ENCODE measurements around the gene CBFB. TPM values are rescaled to one million over a fixed set of nuclear protein-coding genes. Genes with fewer than 3 reads are reported as not detected.

Gene CBFB
- total RNA-seq, 3 donors from 2014 or later, result 48.5 to 69.1 (median 52.3) TPM

DNA sequence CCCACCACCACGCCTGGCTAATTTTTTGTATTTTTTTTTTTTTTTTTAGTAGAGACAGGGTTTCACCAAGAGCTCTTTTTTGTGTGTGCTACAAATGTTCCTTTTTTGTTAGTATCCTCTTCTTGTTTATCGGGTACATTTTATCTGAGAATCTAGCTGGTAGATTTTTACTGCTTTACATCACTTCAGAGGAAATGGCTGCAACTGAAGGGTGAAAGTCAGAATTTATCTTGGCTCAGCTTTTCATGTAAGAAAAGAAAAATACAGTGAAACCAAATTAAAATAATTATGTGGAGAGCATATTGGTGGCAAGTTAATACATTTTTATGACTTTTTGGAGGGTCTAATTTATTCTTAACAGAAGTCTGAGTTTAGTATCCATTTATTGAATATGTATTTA is 26.0 kb downstream of the CBFB start:
- H3K27me3 ChIP-seq, result no peaks in the 10 kb centered on the region
- intact Hi-C loops (cut with DNase I; ENCODE audit: low total_unique reads), result no loop called here
- H3K4me3 ChIP-seq, result no peak overlapping the region
- H3K36me3 ChIP-seq, result no peaks in the 10 kb centered on the region
- H3K9me3 ChIP-seq, result no peaks in the 10 kb centered on the region
- TF ChIP-seq POLR2AphosphoS5 (IDR thresholded peaks at IDR 0.05) (no peak), POLR2A (IDR thresholded peaks at IDR 0.05) (no peak)
- TF ChIP-seq, protein P1, sequence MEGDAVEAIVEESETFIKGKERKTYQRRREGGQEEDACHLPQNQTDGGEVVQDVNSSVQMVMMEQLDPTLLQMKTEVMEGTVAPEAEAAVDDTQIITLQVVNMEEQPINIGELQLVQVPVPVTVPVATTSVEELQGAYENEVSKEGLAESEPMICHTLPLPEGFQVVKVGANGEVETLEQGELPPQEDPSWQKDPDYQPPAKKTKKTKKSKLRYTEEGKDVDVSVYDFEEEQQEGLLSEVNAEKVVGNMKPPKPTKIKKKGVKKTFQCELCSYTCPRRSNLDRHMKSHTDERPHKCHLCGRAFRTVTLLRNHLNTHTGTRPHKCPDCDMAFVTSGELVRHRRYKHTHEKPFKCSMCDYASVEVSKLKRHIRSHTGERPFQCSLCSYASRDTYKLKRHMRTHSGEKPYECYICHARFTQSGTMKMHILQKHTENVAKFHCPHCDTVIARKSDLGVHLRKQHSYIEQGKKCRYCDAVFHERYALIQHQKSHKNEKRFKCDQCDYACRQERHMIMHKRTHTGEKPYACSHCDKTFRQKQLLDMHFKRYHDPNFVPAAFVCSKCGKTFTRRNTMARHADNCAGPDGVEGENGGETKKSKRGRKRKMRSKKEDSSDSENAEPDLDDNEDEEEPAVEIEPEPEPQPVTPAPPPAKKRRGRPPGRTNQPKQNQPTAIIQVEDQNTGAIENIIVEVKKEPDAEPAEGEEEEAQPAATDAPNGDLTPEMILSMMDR (IDR thresholded peaks at IDR 0.05), result no peak
- H3K4me1 ChIP-seq, result no peaks in the 10 kb centered on the region
- no peak overlapping the region for H3K27ac ChIP-seq
- no peak for DNase-seq (ENCODE audit: low spot score in 2 of 2)

DNA sequence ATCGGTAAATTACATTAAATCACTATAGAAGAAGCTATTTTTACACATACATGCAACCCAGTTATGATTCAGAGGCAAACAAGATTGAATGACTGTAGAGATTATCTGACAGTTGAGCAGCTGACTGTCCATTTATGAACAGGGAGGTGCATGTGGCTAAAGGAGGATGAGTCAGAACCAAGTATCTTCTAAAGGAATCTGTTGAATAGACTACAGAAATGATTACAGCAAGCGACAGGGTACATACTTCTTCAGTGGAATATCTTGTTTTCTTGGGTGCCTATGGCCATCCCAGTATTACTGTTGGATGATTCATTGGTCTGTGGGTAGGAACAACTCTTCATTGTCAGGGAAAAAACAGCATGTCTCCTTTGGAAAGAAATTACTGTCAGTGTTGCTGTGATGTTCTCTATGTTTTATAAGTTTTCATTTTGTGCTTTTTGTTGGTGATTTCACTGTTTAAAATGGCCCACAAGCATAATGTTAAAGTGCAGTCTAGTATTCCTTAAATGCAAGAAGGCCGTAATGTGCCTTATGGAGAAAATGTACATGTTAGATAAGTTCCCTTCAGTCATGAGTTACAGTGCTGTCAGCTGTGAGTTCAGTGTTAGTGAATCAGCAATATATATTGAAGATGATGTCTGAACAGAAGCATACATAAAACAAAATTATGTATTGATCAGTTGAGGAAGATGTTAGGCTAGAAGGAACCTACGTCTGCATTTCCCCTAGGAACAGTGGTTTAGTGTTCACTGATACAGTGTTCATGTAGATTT is 27.0 kb downstream of the CBFB start:
- Histone ChIP-seq H3K36me3 (no peaks in the 10 kb centered on the region), H3K27me3 (no peaks in the 10 kb centered on the region), H3K27ac (peak overlapping the region in 1 of 2 donors; percentile 17), H3K4me1 (no peaks in the 10 kb centered on the region), H3K4me3 (no peak overlapping the region), H3K9me3 (no peaks in the 10 kb centered on the region)
- TF ChIP-seq POLR2A (IDR thresholded peaks at IDR 0.05) (no peak), POLR2AphosphoS5 (IDR thresholded peaks at IDR 0.05) (no peak)
- TF ChIP-seq, protein P1 (IDR thresholded peaks at IDR 0.05), result no peak
- no peak for DNase-seq (ENCODE audit: low spot score in 2 of 2)
- intact Hi-C loops (cut with DNase I; ENCODE audit: low total_unique reads), result no loop called here

DNA sequence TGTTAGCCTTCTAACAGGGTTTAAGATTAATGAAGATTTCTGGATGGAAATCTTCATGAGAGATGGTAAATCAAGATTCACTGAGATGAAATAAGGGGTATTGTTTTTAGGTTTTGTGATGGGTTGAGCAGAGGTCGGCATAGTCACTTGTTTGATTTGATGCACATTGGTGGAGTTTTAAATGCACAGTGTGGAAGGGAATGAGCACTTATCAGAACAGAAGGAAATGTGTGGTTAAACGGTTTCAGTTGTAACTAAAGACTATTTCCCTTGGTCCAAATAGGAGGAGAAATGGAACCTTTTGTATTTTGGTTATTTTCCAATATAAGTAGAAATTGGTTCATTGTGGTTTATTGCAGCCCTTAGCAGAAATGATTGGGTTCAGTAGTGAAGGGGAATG is 34.1 kb downstream of the CBFB start:
- Histone ChIP-seq H3K9me3 (no peaks in the 10 kb centered on the region), H3K36me3 (no peaks in the 10 kb centered on the region), H3K4me3 (no peak overlapping the region), H3K27me3 (no peaks in the 10 kb centered on the region), H3K4me1 (no peaks in the 10 kb centered on the region), H3K27ac (no peak overlapping the region)
- intact Hi-C loops (cut with DNase I; ENCODE audit: low total_unique reads), result no loop called here
- DNase-seq (ENCODE audit: low spot score in 2 of 2), result no peak
- TF ChIP-seq POLR2AphosphoS5 (IDR thresholded peaks at IDR 0.05), result no peak
- TF ChIP-seq, protein P1 (IDR thresholded peaks at IDR 0.05), result no peak
- no peak for TF ChIP-seq POLR2A (IDR thresholded peaks at IDR 0.05)

DNA sequence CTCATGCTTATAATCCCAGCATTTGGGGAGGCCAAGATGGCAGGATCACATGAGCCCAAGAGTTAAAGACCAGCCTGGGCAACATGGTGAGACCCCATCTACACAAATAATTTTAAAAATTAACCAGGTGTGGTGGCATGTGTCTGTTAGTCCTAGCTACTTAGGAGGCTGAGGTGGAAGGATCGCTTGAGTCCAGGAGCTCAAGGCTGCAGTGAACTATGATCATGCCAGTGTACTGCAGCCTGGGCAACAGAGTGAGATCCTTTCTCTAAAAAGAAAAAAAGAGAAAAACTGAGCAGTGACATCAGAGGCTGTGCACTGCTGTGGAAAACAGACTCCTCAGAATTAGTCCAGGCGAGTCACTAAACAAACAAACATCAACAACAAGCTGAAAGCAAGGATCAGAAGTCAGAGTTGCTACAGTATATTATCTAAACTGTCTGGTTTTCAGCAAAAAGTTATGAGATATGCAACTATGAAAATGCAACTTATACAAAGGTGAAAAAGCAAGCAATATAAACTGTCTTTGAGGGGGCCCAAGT is 39.3 kb downstream of the CBFB start:
- no peak overlapping the region for H3K27ac ChIP-seq
- no peaks in the 10 kb centered on the region for H3K36me3 ChIP-seq
- H3K9me3 ChIP-seq, result no peaks in the 10 kb centered on the region
- DNase-seq (ENCODE audit: low spot score in 2 of 2), result no peak
- TF ChIP-seq POLR2AphosphoS5 (IDR thresholded peaks at IDR 0.05) (no peak), POLR2A (IDR thresholded peaks at IDR 0.05) (no peak)
- TF ChIP-seq, protein P1 (IDR thresholded peaks at IDR 0.05), result no peak
- H3K27me3 ChIP-seq, result no peaks in the 10 kb centered on the region
- intact Hi-C loops (cut with DNase I; ENCODE audit: low total_unique reads), result no loop called here
- H3K4me3 ChIP-seq, result no peak overlapping the region
- no peaks in the 10 kb centered on the region for H3K4me1 ChIP-seq

DNA sequence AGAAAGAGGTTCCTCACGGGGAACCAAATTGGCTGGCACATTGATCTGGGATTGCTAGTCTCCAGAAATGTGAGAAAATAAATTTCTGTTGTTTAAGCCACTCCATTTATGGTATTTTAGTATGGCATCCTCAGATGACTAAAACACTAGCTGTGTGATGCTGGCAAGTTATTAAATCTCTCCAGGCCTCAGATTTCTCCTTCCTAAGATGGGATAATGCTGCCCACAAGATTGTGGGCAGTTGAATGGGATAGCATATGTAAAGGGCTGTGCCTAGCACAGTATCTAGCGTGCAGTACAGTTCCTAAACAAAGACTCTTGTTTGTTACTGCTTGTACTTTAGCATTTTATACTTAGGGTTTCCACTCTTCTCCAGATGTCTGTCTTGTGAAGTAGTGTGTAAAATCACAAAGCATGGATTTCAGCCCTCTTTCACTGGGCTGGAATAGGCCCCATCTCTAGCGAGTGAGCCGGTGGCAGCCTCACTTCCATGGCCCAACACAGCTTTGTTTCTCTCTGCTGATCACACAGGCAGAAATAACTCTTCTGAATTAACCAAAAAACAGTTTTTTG is 42.6 kb downstream of the CBFB start:
- Histone ChIP-seq H3K4me3 (no peak overlapping the region), H3K27ac (no peak overlapping the region), H3K36me3 (no peaks in the 10 kb centered on the region), H3K9me3 (no peaks in the 10 kb centered on the region), H3K4me1 (no peaks in the 10 kb centered on the region), H3K27me3 (no peaks in the 10 kb centered on the region)
- DNase-seq (ENCODE audit: low spot score in 2 of 2), result no peak
- intact Hi-C loops (cut with DNase I; ENCODE audit: low total_unique reads), result no loop called here
- TF ChIP-seq POLR2AphosphoS5 (IDR thresholded peaks at IDR 0.05) (no peak), POLR2A (IDR thresholded peaks at IDR 0.05) (no peak)
- TF ChIP-seq, protein P1 (IDR thresholded peaks at IDR 0.05), result no peak

All from breast epithelium (tissue), 4 donors.